Measurements from ENCODE around the gene HSPE1. TPM values are rescaled to one million over a fixed set of nuclear protein-coding genes. Genes with fewer than 3 reads are reported as not detected.
A peak's percentile ranks its signal among the peaks of the same experiment; 100 is the strongest.
"Not testable (repeated sequence)": the region's sequence is repeated elsewhere in the genome, so short reads cannot be mapped to it uniquely, and the experiment has no call there.

The HSPE1 gene
- total RNA-seq = 10 to 100 TPM; 91.0 to 95.6 TPM

DNA sequence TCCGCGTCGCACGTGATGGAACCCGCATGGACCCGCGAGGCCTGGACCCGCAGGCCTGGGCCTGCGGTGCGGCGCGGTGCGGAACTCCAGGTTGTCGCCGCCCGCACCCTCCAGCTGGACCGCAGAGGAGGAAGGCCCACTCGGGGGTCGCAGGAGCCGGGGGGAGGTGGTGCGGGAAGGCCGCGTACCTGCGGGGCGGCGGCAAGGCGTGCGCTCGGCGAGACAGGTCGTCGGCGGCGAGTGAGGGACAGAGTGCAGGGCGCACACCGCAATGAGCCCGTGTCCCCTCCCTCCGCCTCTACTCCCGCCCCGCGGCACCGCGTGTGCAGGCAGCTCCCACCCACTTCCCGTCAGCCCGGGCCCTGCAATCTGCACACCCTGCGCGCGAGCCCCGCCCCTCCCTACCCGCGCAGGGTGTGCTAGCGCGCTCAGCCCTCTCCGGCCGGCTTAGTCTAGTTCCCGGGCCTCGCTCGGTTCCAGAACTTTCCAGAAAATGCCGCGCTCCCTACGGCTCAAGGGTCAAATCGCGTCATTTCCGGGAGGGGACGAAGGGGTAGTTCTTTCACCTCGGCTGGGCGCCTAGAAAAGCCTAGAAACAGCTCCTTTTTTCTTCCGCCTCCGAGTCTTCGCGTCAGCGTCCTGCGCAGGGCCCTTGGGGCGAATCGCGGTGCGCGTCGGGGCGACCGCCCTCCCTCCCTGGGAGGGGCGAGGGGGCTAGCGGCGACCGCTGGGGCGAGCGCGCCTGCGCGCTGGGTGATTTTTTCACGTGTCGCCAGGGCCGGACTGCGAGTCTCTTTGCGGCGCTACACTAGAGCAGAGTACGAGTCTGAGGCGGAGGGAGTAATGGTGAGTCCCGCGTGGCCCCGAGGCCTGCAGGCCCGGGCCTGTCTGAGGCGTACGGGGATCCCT, at the start of gene HSPE1, which contains the start of gene HSPD1:
Gene HSPE1 (plus strand): TSS at position 786 of the 909 bp plus-strand sequence. CDS start 58 bp downstream, at position 844.
Gene HSPD1 (minus strand): TSS at position 247 of the 909 bp plus-strand sequence. CDS start 992 bp downstream, outside the sequence.
- Mint-ChIP-seq H3K4me1 (peaks cover 55% of the 10 kb centered on the region), H3K9me3 (no peaks in the 10 kb centered on the region), H3K27ac (peak within 1 kb of the TSS; percentile 98), H3K36me3 (ENCODE audit: low read depth) (peaks cover 71% of the 10 kb centered on the region), H3K4me3 (peak within 1 kb of the TSS; percentile 91), H3K27me3 (no peaks in the 10 kb centered on the region)
- CTCF ChIA-PET = interaction anchor here (1.0 to 2.1 kb wide), 3 partner anchors 17 to 46 kb away, joined by 3 to 5 read pairs (median 4); partner anchors contain the start of gene COQ10B
- POLR2A ChIA-PET = interaction anchor here (0.9 to 1.0 kb wide), 3 partner anchors 15 to 205 kb away, joined by 3 read pairs; partner anchors contain the start of genes MARS2 and MOB4
- peak; percentile 98 for DNase-seq

DNA sequence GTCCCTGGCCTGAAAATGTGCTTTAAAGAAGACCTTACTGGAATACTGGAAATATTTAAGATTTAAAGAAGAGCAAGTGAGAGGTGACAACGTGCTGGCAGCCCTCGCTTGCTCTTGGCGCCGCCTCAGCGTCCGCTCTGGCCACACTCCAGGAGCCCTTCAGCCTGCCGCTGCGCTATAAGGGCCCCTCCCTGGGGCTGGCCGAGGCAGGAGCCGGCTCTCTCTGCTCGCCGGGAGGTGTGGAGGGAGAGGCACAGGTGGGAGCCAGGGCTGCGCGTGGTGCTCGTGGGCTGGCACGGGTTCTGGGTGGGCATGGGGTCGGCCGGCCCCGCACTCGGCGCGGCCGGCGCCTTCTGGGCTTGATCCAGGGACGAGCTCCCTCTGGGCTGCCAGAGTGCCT, 49.7 kb upstream of the HSPE1 start:
- no peaks in the 10 kb centered on the region for H3K9me3 Mint-ChIP-seq
- DNase-seq = no peak
- no peak overlapping the region for H3K4me3 Mint-ChIP-seq
- no peaks in the 10 kb centered on the region for H3K27me3 Mint-ChIP-seq
- CTCF ChIA-PET = interaction anchor here (0.7 to 4.0 kb wide), 3 partner anchors 9 to 41 kb away, joined by 3 to 23 read pairs (median 4); partner anchors contain the start of gene SF3B1
- H3K27ac Mint-ChIP-seq = no peak overlapping the region
- H3K36me3 Mint-ChIP-seq (ENCODE audit: low read depth) = peaks cover 5% of the 10 kb centered on the region
- POLR2A ChIA-PET = interaction anchor here (0.6 kb wide), 1 partner anchor 27 kb away, joined by 3 read pairs; no protein-coding TSS in a partner anchor
- peaks cover 26% of the 10 kb centered on the region for H3K4me1 Mint-ChIP-seq

DNA sequence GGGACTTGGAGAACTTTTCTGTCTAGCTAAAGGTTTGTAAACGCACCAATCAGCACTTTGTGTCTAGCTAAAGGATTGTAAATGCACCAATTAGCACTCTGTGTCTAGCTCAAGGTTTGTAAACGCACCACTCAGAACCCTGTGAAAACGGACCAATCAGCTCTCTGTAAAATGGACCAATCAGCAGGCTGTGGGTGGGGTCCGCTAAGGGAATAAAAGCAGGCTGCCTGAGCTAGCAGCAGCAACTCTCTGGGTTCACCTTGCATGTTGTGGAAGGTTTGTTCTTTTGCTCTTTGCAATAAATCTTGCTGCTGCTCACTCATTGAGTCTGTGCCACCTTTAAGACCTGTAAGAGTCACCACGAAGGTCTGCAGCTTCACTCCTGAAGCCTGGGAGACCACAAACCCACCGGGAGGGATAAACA, 49.2 kb upstream of the HSPE1 start:
- not testable (repeated sequence) for DNase-seq

DNA sequence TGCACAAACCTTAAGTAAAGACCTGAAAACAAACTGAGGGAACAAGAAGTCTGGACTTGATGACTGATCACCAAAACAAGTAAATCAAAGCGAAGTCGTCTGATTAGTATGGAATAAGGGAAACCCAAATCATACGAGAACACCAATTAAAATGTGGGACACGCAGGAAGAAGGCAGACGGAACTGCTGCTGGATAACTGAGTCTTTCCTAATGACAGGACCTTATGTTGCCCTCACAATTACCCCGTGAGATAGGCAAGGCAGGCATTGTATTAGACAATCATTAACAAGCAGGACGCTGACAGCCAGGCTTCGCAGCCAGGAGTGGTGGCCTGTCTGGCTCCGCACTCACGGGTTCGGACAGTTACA, 47.4 kb upstream of the HSPE1 start:
- CTCF ChIA-PET = interaction anchor here (0.7 to 1.5 kb wide), 9 partner anchors 12 to 642 kb away, joined by 3 to 5 read pairs (median 3); partner anchors contain the start of genes HSPD1 and HSPE1
- DNase-seq = no peak

More for the DNA sequence above, 49.2 kb upstream of the HSPE1 start:
- H3K27ac Mint-ChIP-seq; H3K36me3 Mint-ChIP-seq (ENCODE audit: low read depth); POLR2A ChIA-PET; H3K27me3 Mint-ChIP-seq; H3K4me3 Mint-ChIP-seq; H3K9me3 Mint-ChIP-seq: not testable (repeated sequence)
- CTCF ChIA-PET = interaction anchor here (0.7 to 4.0 kb wide), 3 partner anchors 9 to 41 kb away, joined by 3 to 23 read pairs (median 4); partner anchors contain the start of gene SF3B1
- peaks cover 29% of the 10 kb centered on the region for H3K4me1 Mint-ChIP-seq

DNA sequence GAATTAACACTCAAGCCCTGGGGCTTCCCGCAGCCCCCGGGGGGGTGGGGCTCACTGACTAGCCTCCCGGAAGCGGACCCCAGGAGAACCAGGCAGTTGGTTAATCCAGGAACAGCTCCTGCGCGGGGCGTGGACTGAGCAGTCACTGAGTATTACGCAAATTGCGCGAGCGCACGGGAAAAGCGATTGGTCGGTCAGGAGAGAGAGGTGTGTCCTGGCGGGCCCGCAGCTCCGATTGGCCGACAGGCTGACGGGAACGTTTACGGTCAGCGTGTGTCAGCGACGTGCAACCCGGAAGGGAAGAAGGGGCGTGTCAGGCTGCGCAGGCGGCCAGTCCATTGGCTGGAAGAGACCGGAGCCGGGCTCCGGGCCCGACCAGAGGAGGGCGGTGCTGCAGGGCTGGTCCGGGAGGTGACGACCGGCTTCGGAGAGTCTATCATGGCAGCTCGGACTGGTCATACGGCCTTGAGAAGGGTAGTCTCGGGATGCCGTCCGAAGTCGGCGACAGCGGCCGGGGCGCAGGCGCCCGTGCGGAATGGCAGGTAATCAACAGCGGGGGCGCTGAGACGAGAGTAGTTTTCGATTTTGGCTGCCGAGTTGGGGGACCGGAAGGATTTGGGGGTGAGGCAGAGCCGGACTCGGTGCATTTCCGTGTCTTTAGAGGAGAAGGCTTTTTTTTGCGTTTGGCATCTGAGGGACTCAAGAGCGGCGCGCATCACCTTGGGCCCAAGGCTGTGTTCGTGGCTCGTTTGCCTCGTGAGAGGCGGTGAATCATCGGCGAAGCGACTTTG, 46.9 kb upstream of the HSPE1 start, which contains the start of gene COQ10B:
Gene COQ10B (plus strand): TSS at position 430 of the 791 bp plus-strand sequence. CDS start 9 bp downstream, at position 439.
- H3K27me3 Mint-ChIP-seq = no peaks in the 10 kb centered on the region
- peaks cover 12% of the 10 kb centered on the region for H3K36me3 Mint-ChIP-seq (ENCODE audit: low read depth)
- H3K27ac Mint-ChIP-seq = peak within 1 kb of the TSS; percentile 99
- CTCF ChIA-PET = interaction anchor here (0.7 to 1.5 kb wide), 9 partner anchors 12 to 643 kb away, joined by 3 to 5 read pairs (median 3); partner anchors contain the start of genes HSPD1 and HSPE1
- POLR2A ChIA-PET = interaction anchor here (0.5 to 1.0 kb wide), 4 partner anchors 12 to 89 kb away, joined by 3 to 6 read pairs (median 4); partner anchors contain the start of genes MOB4 and SF3B1
- peak; percentile 99 for DNase-seq
- peaks cover 42% of the 10 kb centered on the region for H3K4me1 Mint-ChIP-seq
- peak within 1 kb of the TSS; percentile 86 for H3K4me3 Mint-ChIP-seq
- H3K9me3 Mint-ChIP-seq = no peaks in the 10 kb centered on the region

More for the DNA sequence above, 47.4 kb upstream of the HSPE1 start:
- H3K27me3 Mint-ChIP-seq = no peaks in the 10 kb centered on the region
- no peaks in the 10 kb centered on the region for H3K9me3 Mint-ChIP-seq
- POLR2A ChIA-PET = interaction anchor here (0.5 to 1.0 kb wide), 4 partner anchors 12 to 88 kb away, joined by 3 to 6 read pairs (median 4); partner anchors contain the start of genes MOB4 and SF3B1
- H3K4me1 Mint-ChIP-seq = peaks cover 40% of the 10 kb centered on the region
- peak overlapping the region; percentile 99 for H3K27ac Mint-ChIP-seq
- peak overlapping the region; percentile 86 for H3K4me3 Mint-ChIP-seq
- peaks cover 12% of the 10 kb centered on the region for H3K36me3 Mint-ChIP-seq (ENCODE audit: low read depth)

DNA sequence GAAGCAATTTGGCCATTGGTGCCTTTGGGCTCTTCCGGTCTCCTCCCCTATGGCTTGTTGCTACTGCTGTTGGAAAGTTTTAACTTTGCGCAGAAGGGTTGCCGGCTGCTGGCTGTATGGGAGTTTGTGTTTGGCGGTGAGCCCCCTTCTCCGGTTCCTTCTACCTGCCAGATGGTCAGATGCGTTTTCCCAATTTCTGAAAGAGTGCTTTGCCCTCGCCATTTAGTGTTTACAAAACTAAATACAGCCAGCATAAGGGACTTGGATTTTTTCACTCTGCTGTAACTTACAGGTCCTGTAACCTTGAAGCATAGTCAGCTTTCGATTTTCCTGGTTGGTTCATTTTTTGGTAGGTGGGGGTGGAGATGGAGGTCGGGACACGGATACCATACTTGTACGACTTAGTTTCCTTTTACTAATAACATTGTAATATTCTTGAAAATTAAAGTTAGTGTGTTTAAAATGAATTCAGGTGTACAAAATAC, 46.2 kb upstream of the HSPE1 start:
- Mint-ChIP-seq H3K27ac (peak overlapping the region; percentile 99), H3K4me1 (peaks cover 43% of the 10 kb centered on the region), H3K9me3 (no peaks in the 10 kb centered on the region), H3K4me3 (peak overlapping the region; percentile 86), H3K36me3 (ENCODE audit: low read depth) (peaks cover 12% of the 10 kb centered on the region), H3K27me3 (no peaks in the 10 kb centered on the region)
- ChIA-PET CTCF (interaction anchor here (1.1 to 1.5 kb wide), 4 partner anchors 13 to 47 kb away, joined by 3 to 5 read pairs (median 4); partner anchors contain the start of genes HSPD1 and HSPE1), POLR2A (no interaction called here)
- DNase-seq = no peak

DNA sequence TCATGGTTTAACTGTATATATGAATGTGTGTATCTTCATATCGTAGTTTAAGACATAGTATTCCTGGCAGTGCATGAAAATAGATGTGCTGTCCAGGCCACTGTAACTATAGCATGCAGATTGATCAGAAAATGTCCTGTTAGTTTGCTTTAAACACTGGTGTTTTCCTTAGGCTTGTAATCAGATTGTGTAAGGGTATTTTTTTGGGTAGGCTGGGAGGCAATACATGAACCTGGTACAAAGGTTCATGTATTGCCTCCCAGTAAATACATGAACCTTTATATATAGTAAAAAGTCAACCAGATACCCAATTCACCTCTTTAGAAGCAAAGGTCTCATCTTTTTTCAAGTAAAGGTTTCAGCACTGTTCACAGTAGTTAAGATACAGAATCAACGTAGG, 45.3 kb upstream of the HSPE1 start:
- ChIA-PET POLR2A (no interaction called here), CTCF (interaction anchor here (0.8 to 1.2 kb wide), 3 partner anchors 15 to 22 kb away, joined by 3 read pairs; no protein-coding TSS in a partner anchor)
- Mint-ChIP-seq H3K9me3 (no peaks in the 10 kb centered on the region), H3K4me1 (peaks cover 47% of the 10 kb centered on the region), H3K27me3 (no peaks in the 10 kb centered on the region), H3K36me3 (ENCODE audit: low read depth) (peaks cover 18% of the 10 kb centered on the region), H3K27ac (peak overlapping the region; percentile 99), H3K4me3 (peak overlapping the region; percentile 86)
- no peak for DNase-seq

DNA sequence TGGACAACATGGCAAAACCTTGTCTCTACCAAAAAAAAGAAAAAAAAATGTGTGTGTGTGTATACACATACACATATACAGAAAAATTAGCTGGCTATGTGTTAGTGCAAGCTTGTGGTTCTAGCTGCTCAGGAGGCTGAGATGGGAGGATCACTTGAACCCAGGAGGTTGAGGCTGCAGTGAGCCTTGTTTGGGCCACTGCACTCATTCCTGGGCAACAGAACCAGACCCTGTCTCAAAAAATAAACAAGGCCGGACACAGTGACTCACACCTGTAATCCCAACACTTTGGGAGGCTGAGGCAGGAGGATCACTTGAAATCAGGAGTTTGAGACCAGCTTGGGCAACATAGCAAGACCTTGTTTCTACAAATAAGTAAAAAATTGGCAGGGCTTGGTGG, 44.8 kb upstream of the HSPE1 start:
- no peak for DNase-seq
- H3K4me3 Mint-ChIP-seq = peak overlapping the region; percentile 30
- ChIA-PET POLR2A (interaction anchor here (0.7 kb wide), 1 partner anchor 16 kb away, joined by 3 read pairs; no protein-coding TSS in a partner anchor), CTCF (interaction anchor here (0.8 to 1.0 kb wide), 2 partner anchors 14 to 22 kb away, joined by 3 read pairs; no protein-coding TSS in a partner anchor)
- H3K4me1 Mint-ChIP-seq = peaks cover 47% of the 10 kb centered on the region
- no peaks in the 10 kb centered on the region for H3K9me3 Mint-ChIP-seq
- H3K36me3 Mint-ChIP-seq (ENCODE audit: low read depth) = peaks cover 19% of the 10 kb centered on the region
- peak overlapping the region; percentile 26 for H3K27ac Mint-ChIP-seq
- H3K27me3 Mint-ChIP-seq = no peaks in the 10 kb centered on the region

DNA sequence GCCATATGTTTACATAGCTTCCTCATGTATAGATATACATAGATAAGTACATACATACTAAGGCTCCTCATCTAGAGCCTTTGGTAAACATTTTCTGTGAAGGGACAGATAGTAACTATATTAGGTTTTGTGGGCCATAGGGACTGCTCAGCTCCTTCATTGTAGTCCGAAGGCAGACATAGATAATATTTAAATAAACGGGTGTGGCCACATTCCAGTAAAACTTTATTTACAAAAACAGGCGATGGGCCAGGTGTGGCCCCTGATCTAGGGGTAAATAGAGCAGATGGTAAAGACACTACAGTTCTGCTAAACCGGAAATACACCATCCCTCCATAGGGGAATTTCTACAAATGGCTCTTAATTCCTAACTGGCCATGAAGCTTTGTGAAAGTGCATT, 39.5 kb upstream of the HSPE1 start:
- no peaks in the 10 kb centered on the region for H3K9me3 Mint-ChIP-seq
- ChIA-PET POLR2A (interaction anchor here (1.0 kb wide), 1 partner anchor 11 kb away, joined by 3 read pairs; no protein-coding TSS in a partner anchor), CTCF (interaction anchor here (0.6 to 1.1 kb wide), 2 partner anchors 15 to 39 kb away, joined by 3 read pairs; partner anchors contain the start of genes HSPD1 and HSPE1)
- peaks cover 32% of the 10 kb centered on the region for H3K36me3 Mint-ChIP-seq (ENCODE audit: low read depth)
- H3K27me3 Mint-ChIP-seq = no peaks in the 10 kb centered on the region
- no peak overlapping the region for H3K4me3 Mint-ChIP-seq
- H3K27ac Mint-ChIP-seq = no peak overlapping the region
- no peak for DNase-seq
- peaks cover 21% of the 10 kb centered on the region for H3K4me1 Mint-ChIP-seq

DNA sequence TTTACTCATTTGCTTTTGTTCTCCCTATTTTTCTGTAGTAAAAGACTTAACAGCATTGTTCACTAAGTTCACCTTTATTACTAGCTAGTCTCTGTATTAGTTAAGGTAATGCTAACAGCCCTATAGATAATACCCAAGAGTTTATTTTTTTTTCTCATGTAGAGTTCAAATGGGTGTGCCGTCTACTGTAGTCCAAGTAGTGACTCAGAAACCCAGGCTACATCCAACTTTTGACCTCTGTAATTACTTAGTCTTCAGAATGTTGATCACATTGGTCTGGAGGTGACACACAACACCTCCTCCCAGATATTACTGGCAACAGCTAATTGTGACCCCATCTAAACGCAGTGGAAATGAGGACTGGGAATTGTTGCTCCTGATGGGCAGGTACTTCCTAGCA, 39.1 kb upstream of the HSPE1 start:
- H3K4me1 Mint-ChIP-seq = peaks cover 17% of the 10 kb centered on the region
- H3K4me3 Mint-ChIP-seq = no peak overlapping the region
- no peak overlapping the region for H3K27ac Mint-ChIP-seq
- DNase-seq = no peak
- no peaks in the 10 kb centered on the region for H3K27me3 Mint-ChIP-seq
- peaks cover 31% of the 10 kb centered on the region for H3K36me3 Mint-ChIP-seq (ENCODE audit: low read depth)
- no peaks in the 10 kb centered on the region for H3K9me3 Mint-ChIP-seq
- POLR2A ChIA-PET = interaction anchor here (1.0 kb wide), 1 partner anchor 10 kb away, joined by 3 read pairs; no protein-coding TSS in a partner anchor
- CTCF ChIA-PET = interaction anchor here (0.6 to 1.1 kb wide), 2 partner anchors 15 to 39 kb away, joined by 3 read pairs; partner anchors contain the start of genes HSPD1 and HSPE1

DNA sequence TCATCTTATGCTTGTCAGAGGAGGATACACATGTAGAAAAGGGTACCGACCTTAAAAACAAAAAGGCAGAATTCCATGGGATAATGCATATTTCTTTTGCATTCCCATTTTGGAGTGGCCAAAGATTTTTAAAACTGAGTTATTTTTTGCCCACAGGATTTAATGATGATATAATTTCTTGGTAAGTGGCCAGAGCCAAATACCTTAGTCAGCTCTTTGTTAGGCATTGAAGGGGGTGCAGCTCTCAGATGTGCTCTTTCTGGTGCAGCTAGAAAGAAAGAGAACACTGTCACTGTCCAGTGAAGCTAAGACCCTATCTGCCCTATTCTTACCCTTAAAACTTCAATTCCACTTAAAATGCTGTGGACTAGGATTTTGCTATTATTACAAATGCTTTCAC, 36.0 kb upstream of the HSPE1 start:
- POLR2A ChIA-PET = interaction anchor here (0.6 kb wide), 1 partner anchor 413 kb away, joined by 5 read pairs; no protein-coding TSS in a partner anchor
- no peak overlapping the region for H3K27ac Mint-ChIP-seq

More for the DNA sequence above, 36.0 kb upstream of the HSPE1 start:
- Mint-ChIP-seq H3K9me3 (no peaks in the 10 kb centered on the region), H3K27me3 (no peaks in the 10 kb centered on the region), H3K36me3 (ENCODE audit: low read depth) (peaks cover 40% of the 10 kb centered on the region), H3K4me3 (no peak overlapping the region), H3K4me1 (peaks cover 4% of the 10 kb centered on the region)
- DNase-seq = no peak
- CTCF ChIA-PET = no interaction called here

All from activated CD4-positive, alpha-beta T cell treated with anti-CD3 and anti-CD28 coated beads, Interleukin-2, amount 10 ng/mL, durations not matched to agents 7 days and 5 days (primary cell).